ENCODE data around the gene NOX1.
"Not testable (repeated sequence)": the region's sequence is repeated elsewhere in the genome, so short reads cannot be mapped to it uniquely, and the experiment has no call there.

The NOX1 gene

DNA sequence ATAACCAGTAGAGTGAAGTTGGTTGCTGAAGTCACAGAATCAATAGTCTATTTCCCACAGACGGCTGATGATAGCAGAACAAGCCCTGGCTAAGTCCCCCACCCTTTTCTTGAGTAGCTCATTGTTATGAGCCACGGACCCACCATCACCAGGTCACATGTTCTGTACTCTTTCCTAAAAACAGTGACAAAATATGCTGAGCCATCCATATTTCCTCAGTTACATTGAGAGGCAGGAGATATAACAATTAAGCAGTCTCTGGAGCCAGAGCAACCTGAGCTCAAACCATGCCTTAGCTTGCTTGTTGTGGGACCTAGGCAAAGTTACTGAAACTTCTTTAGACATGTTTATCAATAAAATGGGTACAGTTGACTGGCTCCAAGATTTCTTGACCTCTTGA lies 56.8 kb downstream of the NOX1 start:
- DNase-seq = no peak

DNA sequence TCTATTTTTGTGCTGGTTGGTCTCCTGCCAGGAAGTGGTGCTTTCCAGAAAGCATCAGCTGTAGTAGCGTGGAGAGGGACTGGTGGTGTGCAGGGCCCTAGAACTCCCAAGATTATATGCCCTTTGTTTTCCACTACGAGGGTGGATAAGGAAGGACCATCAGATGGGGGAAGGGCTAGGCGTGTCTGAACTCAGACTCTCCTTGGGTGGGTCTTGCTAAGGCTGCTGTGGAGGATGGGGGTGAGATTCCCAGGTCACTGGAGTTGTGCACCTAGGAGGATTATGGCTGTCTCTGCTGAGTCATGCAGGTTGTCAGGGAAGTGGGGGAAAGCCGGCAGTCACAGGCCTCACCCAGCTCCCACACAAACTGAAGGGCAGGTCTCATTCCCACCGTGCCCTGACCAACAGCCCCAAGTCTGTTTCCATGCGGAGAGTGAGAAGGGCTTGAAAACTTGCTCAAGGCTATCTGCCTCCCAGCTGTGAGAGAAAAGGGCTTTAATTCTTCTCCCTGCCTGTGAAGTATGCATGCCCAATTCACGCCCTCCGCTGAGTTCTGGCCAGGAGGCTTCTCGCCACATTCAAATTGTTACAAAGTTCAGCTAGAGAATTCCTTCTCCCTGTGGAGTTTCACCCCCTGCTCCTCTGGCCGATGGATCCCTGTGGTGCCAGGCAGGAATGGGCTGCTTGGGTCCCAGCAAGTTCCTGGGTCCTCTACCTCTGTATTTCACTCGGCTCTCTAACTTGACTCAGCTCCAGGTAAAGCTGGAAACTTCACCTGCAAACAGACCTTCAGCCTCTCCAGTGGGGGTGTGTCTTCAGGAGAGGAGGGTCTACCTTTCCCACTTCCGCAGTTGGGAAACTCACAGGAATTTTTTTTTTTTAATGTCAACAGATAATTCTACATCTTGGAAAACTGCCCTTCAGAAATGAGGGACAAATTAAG lies 61.7 kb downstream of the NOX1 start:
- DNase-seq = no peak

DNA sequence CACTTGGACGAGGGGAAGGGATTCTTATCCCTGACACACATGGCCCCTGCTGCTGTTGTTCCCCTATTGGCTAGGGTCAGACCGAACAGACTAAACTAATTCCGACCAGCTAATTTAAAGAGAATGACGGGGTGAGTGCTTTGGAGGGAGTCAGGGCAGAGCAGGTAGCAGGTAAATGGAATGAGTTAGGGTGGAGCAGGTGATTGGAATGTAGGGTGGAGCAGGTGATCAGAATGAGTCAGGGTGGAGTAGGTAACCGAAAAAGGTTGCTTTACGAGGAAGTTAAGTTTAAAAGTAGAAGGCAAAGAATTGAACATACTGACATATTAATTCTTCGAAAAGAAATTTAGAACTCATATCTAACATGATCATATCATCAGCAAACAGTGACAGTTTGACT lies 65.9 kb downstream of the NOX1 start:
- not testable (repeated sequence) for DNase-seq

DNA sequence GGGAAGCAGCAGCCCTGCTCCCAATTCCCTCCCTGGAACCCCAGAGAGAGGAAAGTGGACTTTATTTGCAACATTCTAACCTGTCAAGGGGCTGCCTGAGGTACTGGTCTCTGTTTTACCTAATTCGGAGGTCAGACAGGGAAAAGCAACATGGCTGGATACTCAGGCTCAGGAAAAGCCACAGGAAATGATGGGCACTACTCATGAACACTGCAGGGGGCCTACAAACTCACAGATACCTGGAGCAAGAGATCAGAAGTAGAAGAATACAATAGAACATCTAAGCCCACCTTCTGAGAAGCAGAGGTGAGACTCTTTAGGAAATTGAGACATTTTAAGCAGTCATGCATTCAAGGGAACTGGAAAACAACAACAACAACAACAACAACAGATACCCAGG lies 69.4 kb downstream of the NOX1 start:
- no peak for DNase-seq

DNA sequence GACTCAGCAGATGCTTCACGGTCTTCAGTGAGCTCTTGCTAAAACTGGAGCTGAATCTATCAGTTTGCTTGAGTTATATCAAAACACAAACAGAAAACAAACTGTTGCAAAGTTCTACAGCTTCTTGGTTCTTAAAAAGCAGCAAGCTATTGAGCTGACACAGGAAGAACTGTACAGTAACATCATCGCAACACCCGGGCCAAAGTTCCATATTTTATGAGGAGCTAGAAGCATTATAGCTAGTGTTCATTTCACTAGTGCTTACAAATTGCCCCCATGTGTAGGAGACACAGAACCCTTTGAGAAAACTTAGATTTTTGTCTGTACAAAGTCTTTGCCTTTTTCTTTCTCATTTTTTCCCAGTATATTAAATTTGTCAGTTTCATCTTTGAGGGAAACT lies 71.3 kb downstream of the NOX1 start:
- DNase-seq = no peak

DNA sequence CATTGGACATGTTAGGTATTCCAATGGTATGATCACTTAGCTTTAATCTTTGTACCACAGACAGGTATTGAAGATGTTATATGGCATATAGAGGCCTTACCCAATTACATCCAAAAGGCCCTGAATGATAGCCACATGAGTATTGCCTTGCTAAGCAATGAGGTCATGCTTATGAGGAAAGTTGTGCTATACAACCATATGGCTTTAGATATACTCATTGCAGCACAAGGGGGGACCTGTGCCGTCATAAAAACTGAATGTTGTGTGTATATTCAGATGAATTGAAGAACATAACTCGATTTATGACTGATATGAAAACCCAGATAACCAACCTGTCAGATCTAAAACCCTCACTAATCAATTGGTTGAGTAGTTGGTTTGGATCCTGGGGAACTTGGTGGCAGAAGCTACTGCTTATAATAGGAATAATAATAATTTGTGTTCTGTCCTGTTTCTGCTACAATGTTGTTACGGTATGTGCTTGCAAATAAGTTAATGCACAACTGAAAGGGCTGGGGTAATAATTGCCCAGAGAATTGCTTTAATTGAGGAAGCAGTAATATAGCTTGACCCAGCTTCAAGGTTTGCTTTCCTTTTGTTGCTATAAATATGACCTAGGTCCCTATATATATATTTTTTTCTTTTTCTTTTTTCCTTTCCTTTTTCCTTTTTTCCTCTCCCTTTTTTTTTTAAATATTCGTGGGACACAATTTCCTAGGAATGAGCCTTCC lies 75.5 kb downstream of the NOX1 start:
- no peak for DNase-seq

DNA sequence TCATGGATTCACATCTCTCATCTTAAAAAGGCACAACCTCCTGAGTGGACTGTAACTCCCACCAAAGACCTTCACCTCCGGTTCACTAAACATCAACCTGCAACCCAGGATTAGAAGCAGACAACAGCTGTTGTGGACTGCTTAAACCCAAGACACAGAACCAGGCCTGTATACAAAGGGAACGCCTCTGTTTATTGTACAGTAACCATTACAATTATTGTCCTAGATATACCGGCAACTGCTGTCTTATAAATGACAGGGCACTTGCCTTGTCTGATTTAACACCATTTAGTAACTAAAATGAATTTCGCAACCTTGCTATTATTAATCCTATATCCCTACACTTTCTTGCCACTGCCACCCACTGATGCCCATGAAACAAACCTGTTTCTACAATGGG lies 76.8 kb downstream of the NOX1 start:
- DNase-seq = no peak

DNA sequence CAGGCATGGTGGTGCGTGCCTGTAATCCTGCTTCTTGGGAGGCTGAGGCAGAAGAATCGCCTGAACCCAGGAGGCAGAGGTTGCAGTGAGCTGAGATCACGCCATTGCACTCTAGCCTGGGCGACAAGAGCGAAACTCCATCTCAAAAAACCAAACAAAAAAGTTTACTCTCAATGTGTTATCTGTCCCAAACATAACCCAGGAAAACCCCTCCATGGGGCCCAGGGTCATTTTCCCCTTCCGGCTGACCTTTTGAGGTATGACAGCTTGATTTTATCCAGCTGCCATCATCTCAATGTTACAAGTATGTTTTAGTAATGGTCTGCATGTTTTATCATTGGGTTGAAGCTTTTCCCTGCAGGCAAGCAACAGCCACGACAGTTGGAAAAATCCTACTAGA lies 77.8 kb downstream of the NOX1 start:
- DNase-seq = not testable (repeated sequence)
